ENCODE data around the gene ANKH. TPM values are rescaled to one million over a fixed set of nuclear protein-coding genes. Genes with fewer than 3 reads are reported as not detected.

The ANKH gene
- total RNA-seq, 1 donor from 2014 or later: 29.9 TPM

DNA sequence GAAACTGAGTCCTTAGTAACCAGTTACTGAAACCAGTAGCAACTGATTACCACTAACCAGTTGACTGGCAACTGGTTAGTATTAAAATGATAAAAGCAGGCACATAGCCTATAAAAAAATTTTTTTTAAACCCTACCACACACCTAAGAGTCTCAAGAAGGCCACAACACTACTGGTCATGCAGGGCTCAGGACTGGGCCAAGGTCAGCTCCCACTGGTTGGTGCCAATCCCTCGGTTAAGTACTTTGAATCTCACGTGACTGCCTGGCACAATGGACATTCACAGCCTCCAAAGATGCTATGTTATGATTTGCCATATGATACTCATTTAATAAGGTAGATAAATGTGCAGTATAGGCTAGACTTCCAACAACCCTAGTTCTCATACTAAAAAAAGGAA lies 8.5 kb downstream of the ANKH start:
- Mint-ChIP-seq H3K27me3 (no peaks in the 10 kb centered on the region), H3K36me3 (ENCODE audit: insufficient read depth) (no peaks in the 10 kb centered on the region), H3K27ac (no peak overlapping the region), H3K9me3 (ENCODE audit: low read depth) (peaks cover 3% of the 10 kb centered on the region), H3K4me1 (ENCODE audit: low read depth) (peaks cover 15% of the 10 kb centered on the region), H3K4me3 (ENCODE audit: low read depth) (no peak overlapping the region)
- TF ChIP-seq, protein P1, sequence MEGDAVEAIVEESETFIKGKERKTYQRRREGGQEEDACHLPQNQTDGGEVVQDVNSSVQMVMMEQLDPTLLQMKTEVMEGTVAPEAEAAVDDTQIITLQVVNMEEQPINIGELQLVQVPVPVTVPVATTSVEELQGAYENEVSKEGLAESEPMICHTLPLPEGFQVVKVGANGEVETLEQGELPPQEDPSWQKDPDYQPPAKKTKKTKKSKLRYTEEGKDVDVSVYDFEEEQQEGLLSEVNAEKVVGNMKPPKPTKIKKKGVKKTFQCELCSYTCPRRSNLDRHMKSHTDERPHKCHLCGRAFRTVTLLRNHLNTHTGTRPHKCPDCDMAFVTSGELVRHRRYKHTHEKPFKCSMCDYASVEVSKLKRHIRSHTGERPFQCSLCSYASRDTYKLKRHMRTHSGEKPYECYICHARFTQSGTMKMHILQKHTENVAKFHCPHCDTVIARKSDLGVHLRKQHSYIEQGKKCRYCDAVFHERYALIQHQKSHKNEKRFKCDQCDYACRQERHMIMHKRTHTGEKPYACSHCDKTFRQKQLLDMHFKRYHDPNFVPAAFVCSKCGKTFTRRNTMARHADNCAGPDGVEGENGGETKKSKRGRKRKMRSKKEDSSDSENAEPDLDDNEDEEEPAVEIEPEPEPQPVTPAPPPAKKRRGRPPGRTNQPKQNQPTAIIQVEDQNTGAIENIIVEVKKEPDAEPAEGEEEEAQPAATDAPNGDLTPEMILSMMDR (IDR thresholded peaks at IDR 0.05; ENCODE audit: unreplicated experiment): no peak
- no peak for DNase-seq (ENCODE audit: low spot score, unreplicated experiment)

DNA sequence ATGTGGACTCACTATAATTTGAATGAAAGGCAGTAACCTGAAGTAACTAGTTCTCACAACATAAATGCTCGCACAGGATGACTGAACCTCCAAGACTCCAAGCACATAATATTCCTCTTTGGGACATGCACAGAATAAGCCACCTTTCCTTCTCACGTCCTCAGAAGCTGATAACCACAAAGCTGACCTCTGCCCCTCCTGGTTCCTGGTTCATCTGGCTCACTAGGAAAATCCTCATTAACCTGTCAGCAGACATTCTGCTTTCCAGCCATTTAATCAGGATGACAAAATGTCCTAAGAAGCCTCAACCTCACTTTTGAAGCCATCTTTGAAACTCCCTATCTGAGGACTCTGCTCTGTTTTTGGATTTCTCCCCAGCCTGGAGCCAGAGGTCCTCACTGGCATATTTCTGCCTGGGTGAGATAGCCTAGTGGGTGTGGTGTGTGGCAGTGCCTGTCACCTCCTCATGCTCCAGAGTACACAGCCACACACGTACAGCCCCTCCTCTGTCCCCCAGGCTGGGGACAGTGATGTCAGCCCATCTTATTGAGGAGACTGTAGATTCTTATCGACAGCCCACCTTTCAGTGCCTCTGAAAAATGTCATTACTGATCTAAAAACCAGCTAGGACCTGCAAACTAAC lies 10.3 kb downstream of the ANKH start:
- peaks cover 3% of the 10 kb centered on the region for H3K9me3 Mint-ChIP-seq (ENCODE audit: low read depth)
- no peaks in the 10 kb centered on the region for H3K27me3 Mint-ChIP-seq
- H3K4me1 Mint-ChIP-seq (ENCODE audit: low read depth): peaks cover 15% of the 10 kb centered on the region
- TF ChIP-seq, protein P1 (IDR thresholded peaks at IDR 0.05; ENCODE audit: unreplicated experiment): no peak
- H3K4me3 Mint-ChIP-seq (ENCODE audit: low read depth): no peak overlapping the region
- no peak overlapping the region for H3K27ac Mint-ChIP-seq
- no peaks in the 10 kb centered on the region for H3K36me3 Mint-ChIP-seq (ENCODE audit: insufficient read depth)
- no peak for DNase-seq (ENCODE audit: low spot score, unreplicated experiment)

DNA sequence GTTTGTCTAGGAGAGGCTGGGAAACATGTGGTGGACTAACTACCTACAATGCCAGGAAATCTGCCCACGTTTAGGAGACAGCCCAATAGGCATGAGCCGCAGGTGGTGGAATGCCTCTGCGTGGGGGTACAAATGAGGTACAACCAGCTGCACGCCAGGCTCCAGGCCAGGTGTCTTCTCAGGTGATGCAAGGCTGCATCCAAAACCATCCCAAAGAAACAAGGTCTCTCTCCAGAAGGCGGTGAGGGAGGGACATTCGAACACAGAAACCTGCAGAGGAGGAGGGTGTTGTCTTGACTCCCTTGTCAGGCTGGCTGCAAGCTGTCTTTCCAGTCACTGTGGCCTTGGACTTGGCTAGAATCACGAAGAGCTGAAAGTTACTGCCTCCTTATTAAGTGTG lies 11.6 kb downstream of the ANKH start:
- TF ChIP-seq, protein P1 (IDR thresholded peaks at IDR 0.05; ENCODE audit: unreplicated experiment): no peak
- Mint-ChIP-seq H3K27me3 (peaks cover under 1% of the 10 kb centered on the region), H3K27ac (no peak overlapping the region), H3K4me1 (ENCODE audit: low read depth) (peaks cover 15% of the 10 kb centered on the region), H3K36me3 (ENCODE audit: insufficient read depth) (no peaks in the 10 kb centered on the region), H3K4me3 (ENCODE audit: low read depth) (no peak overlapping the region), H3K9me3 (ENCODE audit: low read depth) (peaks cover 3% of the 10 kb centered on the region)
- no peak for DNase-seq (ENCODE audit: low spot score, unreplicated experiment)

DNA sequence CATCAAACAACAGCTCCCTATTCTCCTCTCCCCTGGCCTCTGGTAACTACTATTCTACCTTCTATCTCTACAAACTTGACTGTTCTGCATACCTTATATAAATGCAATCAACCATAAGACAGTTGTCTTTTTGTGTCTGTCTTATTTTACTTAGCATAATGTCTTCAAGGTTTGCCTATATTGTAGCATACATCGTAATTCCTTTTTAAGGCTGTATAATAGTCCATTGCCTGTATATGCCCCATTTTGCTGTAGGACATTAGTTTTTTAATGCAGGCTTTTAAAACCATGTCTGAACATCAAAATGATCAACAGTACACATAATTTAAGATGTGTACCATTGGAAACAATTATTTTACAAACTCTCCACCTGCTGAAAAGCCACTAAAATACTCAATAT lies 12.4 kb downstream of the ANKH start:
- Mint-ChIP-seq H3K4me3 (ENCODE audit: low read depth) (no peak overlapping the region), H3K36me3 (ENCODE audit: insufficient read depth) (no peaks in the 10 kb centered on the region), H3K27me3 (peaks cover 3% of the 10 kb centered on the region), H3K9me3 (ENCODE audit: low read depth) (peaks cover 3% of the 10 kb centered on the region), H3K4me1 (ENCODE audit: low read depth) (peaks cover 15% of the 10 kb centered on the region), H3K27ac (no peak overlapping the region)
- TF ChIP-seq, protein P1 (IDR thresholded peaks at IDR 0.05; ENCODE audit: unreplicated experiment): no peak
- no peak for DNase-seq (ENCODE audit: low spot score, unreplicated experiment)

DNA sequence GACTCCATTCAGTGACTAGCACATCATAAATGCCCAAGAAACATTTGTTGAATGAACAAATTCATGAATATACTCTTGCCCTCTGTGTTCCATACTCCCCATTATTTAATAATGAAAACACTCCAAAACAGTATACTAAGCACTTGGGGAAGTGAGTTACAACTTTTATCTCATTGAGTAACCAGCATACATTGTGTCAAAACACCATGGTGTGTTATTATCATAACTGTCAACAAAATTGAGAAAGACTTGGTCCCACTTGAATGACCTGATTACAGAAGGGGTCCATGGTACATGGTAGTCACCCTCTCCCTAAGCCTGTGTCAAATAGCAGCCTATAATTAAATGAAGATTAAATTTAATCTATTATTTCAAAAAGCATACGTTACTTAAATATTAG lies 16.2 kb downstream of the ANKH start:
- peaks cover 7% of the 10 kb centered on the region for H3K27me3 Mint-ChIP-seq
- no peak overlapping the region for H3K27ac Mint-ChIP-seq
- peaks cover 10% of the 10 kb centered on the region for H3K4me1 Mint-ChIP-seq (ENCODE audit: low read depth)
- H3K36me3 Mint-ChIP-seq (ENCODE audit: insufficient read depth): no peaks in the 10 kb centered on the region
- TF ChIP-seq, protein P1 (IDR thresholded peaks at IDR 0.05; ENCODE audit: unreplicated experiment): no peak
- peaks cover 3% of the 10 kb centered on the region for H3K9me3 Mint-ChIP-seq (ENCODE audit: low read depth)
- H3K4me3 Mint-ChIP-seq (ENCODE audit: low read depth): no peak overlapping the region
- no peak for DNase-seq (ENCODE audit: low spot score, unreplicated experiment)

All from progenitor cell of endocrine pancreas (in vitro differentiated cells).